GM12878 (cell line): ENCODE measurements around the gene CYP2S1.

Experiments used
- EP300 ChIP-seq, 2 experiments: fragments of 150-350 bp in 1 of 2; IDR thresholded peaks; 2 replicates each; pipeline ENCODE4 v1.6.1; 2011 to 2012; ENCODE audit warnings: low read depth in 2 of 2, low read length in 2 of 2, borderline replicate concordance in 1 of 2, improper control_type of control experiment in 1 of 2, inconsistent platforms in 1 of 2; ENCODE audit not compliant: control insufficient read depth in 1 of 2
- EZH2 ChIP-seq: IDR thresholded peaks from 2 replicates; pipeline ENCODE4 v1.6.1; 2012; ENCODE audit warnings: low read depth, mild to moderate bottlenecking, control low read depth, inconsistent platforms, low read length, borderline replicate concordance; ENCODE audit not compliant: control insufficient read depth
- FOXK2 ChIP-seq: fragments of 450-650 bp; IDR thresholded peaks from 2 replicates; pipeline ENCODE4 v1.6.1; 2017; ENCODE audit warnings: mild to moderate bottlenecking, moderate library complexity
- LARP7 ChIP-seq: fragments of 450-650 bp; IDR thresholded peaks from 2 replicates; pipeline ENCODE4 v1.6.1; 2017; ENCODE audit warnings: mild to moderate bottlenecking
- NBN ChIP-seq: fragments of 450-650 bp; IDR thresholded peaks from 2 replicates; pipeline ENCODE4 v1.6.1; 2016
- POLR2AphosphoS5 ChIP-seq: IDR thresholded peaks from 2 replicates; pipeline ENCODE4 v1.6.1; 2011; ENCODE audit warnings: mild to moderate bottlenecking, low read length, inconsistent platforms
- RBBP5 ChIP-seq: fragments of 200-600 bp; sonication (generic); conservative IDR thresholded peaks from 2 replicates; pipeline ENCODE4 v1.6.1; 2016
- TAF1 ChIP-seq: IDR thresholded peaks from 2 replicates; pipeline ENCODE4 v1.6.1; 2011; ENCODE audit warnings: mild to moderate bottlenecking, low read depth, low read length, borderline replicate concordance
- ZNF24 ChIP-seq: fragments of 450-650 bp; IDR thresholded peaks from 2 replicates; pipeline ENCODE4 v1.6.1; 2017; ENCODE audit warnings: antibody characterized with exemption, mild to moderate bottlenecking
- TF ChIP-seq, protein P1 (sequence below), 3 experiments: IDR thresholded peaks in 2 of 3; conservative IDR thresholded peaks in 1 of 3; 2 replicates each; pipeline ENCODE4 v1.5.1; 2011; ENCODE audit warnings: low read depth in 3 of 3, low read length in 3 of 3, mild to moderate bottlenecking in 3 of 3, control low read depth in 2 of 3, moderate library complexity in 2 of 3, inconsistent platforms in 1 of 3, mixed read lengths in 1 of 3; ENCODE audit not compliant: control insufficient read depth in 2 of 3, insufficient read depth in 1 of 3; ENCODE audit errors: extremely low read depth in 1 of 3

DNA sequence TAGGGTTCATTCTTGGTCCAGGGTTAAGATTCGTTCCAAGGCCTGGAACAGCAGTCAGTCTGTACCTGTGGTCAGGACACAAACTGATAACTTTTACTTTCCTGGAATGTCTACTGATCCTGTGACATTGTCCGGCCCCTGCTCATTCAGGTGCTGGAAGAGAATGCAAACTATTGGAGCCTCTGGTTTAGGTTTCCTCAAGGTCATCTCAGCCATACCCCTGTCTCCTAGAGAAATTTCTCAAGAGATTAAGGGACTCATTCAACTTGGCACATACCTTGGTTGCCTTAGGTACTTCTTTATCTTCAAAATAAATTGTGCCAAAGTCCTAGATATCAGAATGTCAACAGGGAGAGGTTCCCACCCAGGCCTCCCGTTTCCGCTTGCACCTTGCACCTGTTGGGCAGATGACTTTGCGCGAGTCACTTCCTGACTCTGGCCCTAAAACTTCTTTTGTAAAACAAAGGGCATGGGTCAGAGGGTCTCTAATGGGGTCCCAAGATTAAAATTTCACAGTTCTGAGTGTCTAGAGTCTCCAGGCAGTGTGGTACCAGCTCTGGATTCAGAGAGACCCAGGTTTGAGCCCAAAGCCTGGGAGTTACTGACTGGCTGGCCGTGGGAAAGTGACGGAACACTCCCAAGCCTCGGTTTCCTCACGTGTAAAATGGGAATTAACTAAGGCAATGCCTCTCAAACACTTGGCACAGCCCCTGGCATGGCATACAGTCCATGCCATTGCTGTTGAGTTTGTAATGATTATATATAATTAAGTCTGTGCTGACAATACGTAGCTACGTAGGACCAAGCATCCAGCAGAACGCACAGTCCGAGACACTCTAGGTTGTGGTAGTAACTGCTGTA is 25.8 kb upstream of the CYP2S1 start:
- TF ChIP-seq, protein P1, sequence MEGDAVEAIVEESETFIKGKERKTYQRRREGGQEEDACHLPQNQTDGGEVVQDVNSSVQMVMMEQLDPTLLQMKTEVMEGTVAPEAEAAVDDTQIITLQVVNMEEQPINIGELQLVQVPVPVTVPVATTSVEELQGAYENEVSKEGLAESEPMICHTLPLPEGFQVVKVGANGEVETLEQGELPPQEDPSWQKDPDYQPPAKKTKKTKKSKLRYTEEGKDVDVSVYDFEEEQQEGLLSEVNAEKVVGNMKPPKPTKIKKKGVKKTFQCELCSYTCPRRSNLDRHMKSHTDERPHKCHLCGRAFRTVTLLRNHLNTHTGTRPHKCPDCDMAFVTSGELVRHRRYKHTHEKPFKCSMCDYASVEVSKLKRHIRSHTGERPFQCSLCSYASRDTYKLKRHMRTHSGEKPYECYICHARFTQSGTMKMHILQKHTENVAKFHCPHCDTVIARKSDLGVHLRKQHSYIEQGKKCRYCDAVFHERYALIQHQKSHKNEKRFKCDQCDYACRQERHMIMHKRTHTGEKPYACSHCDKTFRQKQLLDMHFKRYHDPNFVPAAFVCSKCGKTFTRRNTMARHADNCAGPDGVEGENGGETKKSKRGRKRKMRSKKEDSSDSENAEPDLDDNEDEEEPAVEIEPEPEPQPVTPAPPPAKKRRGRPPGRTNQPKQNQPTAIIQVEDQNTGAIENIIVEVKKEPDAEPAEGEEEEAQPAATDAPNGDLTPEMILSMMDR (IDR thresholded peaks at IDR 0.05 in 2 of 3, conservative IDR thresholded peaks at IDR 0.05 in 1 of 3; ENCODE audit: control insufficient read depth in 2 of 3, extremely low read depth in 1 of 3, insufficient read depth in 1 of 3, low read depth in 3 of 3, low read length in 3 of 3) = no peak
- no peak for TF ChIP-seq NBN
- no peak for TF ChIP-seq EZH2
- TF ChIP-seq TAF1 = no peak
- no peak for TF ChIP-seq FOXK2
- TF ChIP-seq EP300 (IDR thresholded peaks at IDR 0.05; ENCODE audit: borderline replicate concordance in 1 of 2, control insufficient read depth in 1 of 2, low read depth in 2 of 2, low read length in 2 of 2) = no peak
- TF ChIP-seq LARP7 = no peak
- TF ChIP-seq POLR2AphosphoS5 = no peak
- no peak for TF ChIP-seq ZNF24
- no peak for TF ChIP-seq RBBP5
